Mesendoderm (in vitro differentiated cells): ENCODE data around the gene ANKS1A.

Source experiments
- DNase-seq: peaks from one replicate; pipeline ENCODE4 v3.0.0; 2013
- H2AK5ac ChIP-seq: 2 replicates; pipeline ENCODE4 v1.6.1; 2013; ENCODE audit warnings: low read length, inconsistent platforms
- H2BK120ac ChIP-seq: 2 replicates; pipeline ENCODE4 v1.6.1; 2013; ENCODE audit warnings: low read depth, mild to moderate bottlenecking, low read length, moderate library complexity, mixed read lengths
- H2BK15ac ChIP-seq: replicated peaks from 2 replicates; pipeline ENCODE4 v1.6.1; 2013; ENCODE audit warnings: low read depth, mild to moderate bottlenecking, moderate library complexity
- H2BK5ac ChIP-seq: 2 replicates; pipeline ENCODE4 v1.6.1; 2013; ENCODE audit warnings: low read length, inconsistent platforms
- H3K18ac ChIP-seq: 2 replicates; pipeline ENCODE4 v1.6.1; 2013; ENCODE audit warnings: mild to moderate bottlenecking, low read length, mixed read lengths
- H3K23ac ChIP-seq: one replicate; pipeline ENCODE4 v1.6.1; 2013; ENCODE audit warnings: low read length
- H3K27ac ChIP-seq: 2 replicates; pipeline ENCODE4 v1.5.1; 2013; ENCODE audit warnings: low read depth, mild to moderate bottlenecking, inconsistent platforms, low read length, moderate library complexity
- H3K27me3 ChIP-seq: 2 replicates; pipeline ENCODE4 v1.6.1; 2013; ENCODE audit warnings: low read length, control low read depth, mild to moderate bottlenecking, inconsistent platforms; ENCODE audit not compliant: insufficient read depth, poor library complexity
- H3K36me3 ChIP-seq: 2 replicates; pipeline ENCODE4 v1.6.1; 2013; ENCODE audit warnings: low read length, inconsistent platforms; ENCODE audit not compliant: control insufficient read depth, insufficient read depth
- H3K4ac ChIP-seq: one replicate; pipeline ENCODE4 v1.6.1; 2013; ENCODE audit warnings: low read depth, mild to moderate bottlenecking, low read length, moderate library complexity
- H3K4me1 ChIP-seq: 2 replicates; pipeline ENCODE4 v1.6.1; 2013; ENCODE audit warnings: low read depth, low read length, inconsistent platforms; ENCODE audit not compliant: control insufficient read depth
- H3K4me2 ChIP-seq: 2 replicates; pipeline ENCODE4 v1.6.1; 2013; ENCODE audit warnings: low read length
- H3K4me3 ChIP-seq: 2 replicates; pipeline ENCODE4 v1.5.1; 2013; ENCODE audit warnings: mild to moderate bottlenecking, low read length
- H3K56ac ChIP-seq: one replicate; pipeline ENCODE4 v1.6.1; 2013; ENCODE audit warnings: low read length
- H3K79me1 ChIP-seq: 2 replicates; pipeline ENCODE4 v1.6.1; 2013; ENCODE audit warnings: low read length, inconsistent platforms
- H3K79me2 ChIP-seq: 2 replicates; pipeline ENCODE4 v1.6.1; 2013; ENCODE audit warnings: mild to moderate bottlenecking, low read length; ENCODE audit not compliant: control insufficient read depth, insufficient read depth
- H3K9ac ChIP-seq: 2 replicates; pipeline ENCODE4 v1.6.1; 2013; ENCODE audit warnings: low read length, inconsistent platforms
- H4K5ac ChIP-seq: one replicate; pipeline ENCODE4 v1.6.1; 2013; ENCODE audit warnings: low read length
- H4K8ac ChIP-seq: one replicate; pipeline ENCODE4 v1.6.1; 2013; ENCODE audit warnings: low read depth, mild to moderate bottlenecking, control low read depth, low read length, moderate library complexity
- WGBS: extraction: QIAGEN DNeasy Blood & Tissue Kit; methylation state at CpG from one replicate; pipeline ENCODE4 v1.1.7; 2013; ENCODE audit warnings: low lambda C conversion rate, missing lambda C conversion rate; ENCODE audit not compliant: insufficient coverage; ENCODE audit errors: extremely low coverage; 5-methylcytosine and 5-hydroxymethylcytosine counted together

The ANKS1A gene

DNA sequence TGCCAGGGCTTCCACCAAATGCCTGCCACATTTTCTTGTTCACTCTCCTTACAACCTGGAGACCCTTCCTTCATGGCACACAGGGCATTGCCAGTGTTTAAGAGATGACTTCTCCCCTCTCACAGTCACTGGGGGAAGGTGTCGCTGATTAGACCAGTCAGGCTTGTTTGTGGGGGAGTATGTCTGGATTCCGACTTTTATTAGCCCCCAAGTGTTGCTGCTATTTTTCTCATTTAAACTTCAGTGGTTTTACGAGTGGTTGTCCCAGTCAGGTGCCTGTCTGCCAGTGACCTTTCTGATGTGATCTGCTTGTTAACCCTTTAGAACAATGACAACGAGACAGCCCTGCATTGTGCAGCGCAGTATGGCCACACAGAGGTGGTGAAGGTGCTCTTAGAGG is 92.3 kb downstream of the ANKS1A start:
- no peak overlapping the region for H4K8ac ChIP-seq
- no peaks in the 10 kb centered on the region for H3K36me3 ChIP-seq
- no peaks in the 10 kb centered on the region for H3K27me3 ChIP-seq
- no peak overlapping the region for H3K4me2 ChIP-seq
- no peak for DNase-seq
- no peak overlapping the region for H3K56ac ChIP-seq
- H2BK5ac ChIP-seq, result no peak overlapping the region
- H3K4me1 ChIP-seq, result no peaks in the 10 kb centered on the region
- no peak overlapping the region for H2BK120ac ChIP-seq
- H4K5ac ChIP-seq, result no peak overlapping the region
- H3K4me3 ChIP-seq, result no peak overlapping the region
- H3K9ac ChIP-seq, result no peak overlapping the region
- H3K18ac ChIP-seq, result no peak overlapping the region
- H3K79me1 ChIP-seq, result no peaks in the 10 kb centered on the region
- H3K27ac ChIP-seq, result no peak overlapping the region
- no peak overlapping the region for H3K23ac ChIP-seq
- WGBS, result no CpG with 5 or more reads among the region's 5 CpGs
- H2AK5ac ChIP-seq, result no peak overlapping the region
- no peak overlapping the region for H3K4ac ChIP-seq
- H3K79me2 ChIP-seq, result no peaks in the 10 kb centered on the region
- no peak overlapping the region for H2BK15ac ChIP-seq

DNA sequence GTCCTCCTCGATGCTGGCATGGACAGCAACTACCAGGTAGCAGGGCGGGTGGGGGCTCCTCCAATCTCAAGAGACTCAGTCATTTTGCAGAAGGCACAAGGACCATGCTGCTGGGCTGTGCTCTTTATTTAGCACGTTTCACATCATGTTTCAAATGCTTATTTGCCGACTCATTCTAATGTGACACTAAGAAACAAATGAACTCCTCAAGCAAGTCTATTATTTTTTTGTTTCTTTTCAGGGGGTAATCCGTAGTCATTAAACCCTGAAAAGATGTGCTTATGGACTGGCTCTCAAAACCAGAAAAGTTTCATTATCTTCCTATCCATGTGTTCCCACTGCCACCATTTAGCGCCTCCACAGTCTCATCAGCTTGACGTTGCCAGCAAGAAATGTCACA is 92.9 kb downstream of the ANKS1A start:
- no peaks in the 10 kb centered on the region for H3K79me1 ChIP-seq
- no peak overlapping the region for H4K8ac ChIP-seq
- no peak overlapping the region for H2AK5ac ChIP-seq
- H3K56ac ChIP-seq, result no peak overlapping the region
- H4K5ac ChIP-seq, result no peak overlapping the region
- no peak overlapping the region for H3K18ac ChIP-seq
- H2BK15ac ChIP-seq, result no peak overlapping the region
- no peaks in the 10 kb centered on the region for H3K4me1 ChIP-seq
- H3K4me3 ChIP-seq, result no peak overlapping the region
- no peaks in the 10 kb centered on the region for H3K27me3 ChIP-seq
- no CpG with 5 or more reads among the region's 7 CpGs for WGBS
- H3K23ac ChIP-seq, result no peak overlapping the region
- no peaks in the 10 kb centered on the region for H3K36me3 ChIP-seq
- no peak for DNase-seq
- H3K27ac ChIP-seq, result no peak overlapping the region
- H2BK120ac ChIP-seq, result no peak overlapping the region
- no peak overlapping the region for H2BK5ac ChIP-seq
- H3K9ac ChIP-seq, result no peak overlapping the region
- no peak overlapping the region for H3K4me2 ChIP-seq
- no peak overlapping the region for H3K4ac ChIP-seq
- H3K79me2 ChIP-seq, result no peaks in the 10 kb centered on the region

- H3K27me3 ChIP-seq, result no peaks in the 10 kb centered on the region
- H3K56ac ChIP-seq, result no peak overlapping the region
- H2AK5ac ChIP-seq, result no peak overlapping the region
- H2BK120ac ChIP-seq, result no peak overlapping the region
- no CpG with 5 or more reads among the region's 11 CpGs for WGBS
- H4K5ac ChIP-seq, result no peak overlapping the region
- H2BK15ac ChIP-seq, result no peak overlapping the region
- no peak overlapping the region for H3K4me3 ChIP-seq
- no peaks in the 10 kb centered on the region for H3K36me3 ChIP-seq
- no peak overlapping the region for H3K4ac ChIP-seq
- no peak overlapping the region for H3K23ac ChIP-seq
- no peak overlapping the region for H2BK5ac ChIP-seq
- no peaks in the 10 kb centered on the region for H3K79me1 ChIP-seq
- H3K4me1 ChIP-seq, result no peaks in the 10 kb centered on the region
- no peak overlapping the region for H3K18ac ChIP-seq
- no peak overlapping the region for H3K27ac ChIP-seq
- no peak overlapping the region for H3K4me2 ChIP-seq
- no peaks in the 10 kb centered on the region for H3K79me2 ChIP-seq
- H4K8ac ChIP-seq, result no peak overlapping the region
- DNase-seq, result peak; percentile 27
- H3K9ac ChIP-seq, result no peak overlapping the region
Measured at GRCh38 chr6:34982424-34982852, 93.4 kb downstream of the ANKS1A start.

DNA sequence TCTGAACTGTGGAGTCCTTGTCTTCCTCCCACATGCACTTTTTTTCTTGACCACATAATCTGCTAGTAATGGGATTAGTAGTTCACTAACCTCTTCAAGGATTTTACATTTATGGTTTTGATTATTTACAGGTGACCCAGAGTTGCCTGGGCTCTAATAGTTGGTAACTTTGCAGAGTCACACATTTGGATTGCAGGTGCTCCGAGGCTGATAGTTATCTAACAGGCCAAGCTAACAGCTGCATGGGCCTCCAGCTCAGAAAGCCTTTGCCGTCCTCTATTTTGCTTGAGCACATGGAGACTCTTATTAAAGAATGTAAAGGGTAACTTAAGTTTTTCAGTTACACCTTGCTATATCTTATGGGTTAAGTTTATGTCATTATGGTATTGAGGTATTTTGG is 95.4 kb downstream of the ANKS1A start:
- Histone ChIP-seq H2BK120ac (no peak overlapping the region), H3K27ac (no peak overlapping the region), H3K18ac (no peak overlapping the region), H3K4ac (no peak overlapping the region), H4K5ac (no peak overlapping the region), H4K8ac (no peak overlapping the region), H3K23ac (no peak overlapping the region), H3K56ac (no peak overlapping the region), H3K9ac (no peak overlapping the region), H3K36me3 (no peaks in the 10 kb centered on the region), H2BK5ac (no peak overlapping the region), H3K4me3 (no peak overlapping the region), H3K4me1 (no peaks in the 10 kb centered on the region), H3K27me3 (no peaks in the 10 kb centered on the region), H3K79me1 (no peaks in the 10 kb centered on the region), H3K79me2 (no peaks in the 10 kb centered on the region), H2BK15ac (no peak overlapping the region), H2AK5ac (no peak overlapping the region), H3K4me2 (no peak overlapping the region)
- no CpG with 5 or more reads among the region's 2 CpGs for WGBS
- DNase-seq, result no peak

GRCh38 chr6:34985236-34985635 is 96.2 kb downstream of the ANKS1A start:
- DNase-seq, result no peak
- Histone ChIP-seq H3K4me2 (no peak overlapping the region), H3K79me1 (no peaks in the 10 kb centered on the region), H3K9ac (no peak overlapping the region), H3K27me3 (no peaks in the 10 kb centered on the region), H3K4ac (no peak overlapping the region), H2BK5ac (no peak overlapping the region), H3K4me3 (no peak overlapping the region), H2BK15ac (no peak overlapping the region), H3K36me3 (no peaks in the 10 kb centered on the region), H4K8ac (no peak overlapping the region), H2BK120ac (no peak overlapping the region), H3K27ac (no peak overlapping the region), H3K4me1 (no peaks in the 10 kb centered on the region), H4K5ac (no peak overlapping the region), H3K23ac (no peak overlapping the region), H2AK5ac (no peak overlapping the region), H3K79me2 (no peaks in the 10 kb centered on the region), H3K56ac (no peak overlapping the region), H3K18ac (no peak overlapping the region)
- no CpG with 5 or more reads among the region's 4 CpGs for WGBS

- Histone ChIP-seq H3K18ac (no peak overlapping the region), H2BK15ac (no peak overlapping the region), H3K79me2 (no peaks in the 10 kb centered on the region), H3K79me1 (no peaks in the 10 kb centered on the region), H2AK5ac (no peak overlapping the region), H3K23ac (no peak overlapping the region), H3K27me3 (no peaks in the 10 kb centered on the region), H3K36me3 (no peaks in the 10 kb centered on the region), H4K5ac (no peak overlapping the region), H3K4ac (no peak overlapping the region), H3K56ac (peak overlapping the region; percentile 65), H3K27ac (no peak overlapping the region), H2BK120ac (no peak overlapping the region), H3K4me1 (no peaks in the 10 kb centered on the region), H2BK5ac (no peak overlapping the region), H3K4me2 (no peak overlapping the region), H4K8ac (no peak overlapping the region), H3K9ac (peak overlapping the region; percentile 36), H3K4me3 (no peak overlapping the region)
- DNase-seq, result peak; percentile 93
- WGBS, result no CpG with 5 or more reads among the region's 3 CpGs
Measured at GRCh38 chr6:34986845-34987246, 97.8 kb downstream of the ANKS1A start.
